Measurements from ENCODE around the gene ZKSCAN4.

Gene ZKSCAN4

GRCh38 chr6:28266563-28266961, 14.5 kb upstream of the ZKSCAN4 start:
- no peak overlapping the region for H3K27ac Mint-ChIP-seq
- intact Hi-C loops (cut with micrococcal nuclease), result loop anchor here (2.0 to 5.0 kb wide), 3 partner anchors 14 to 130 kb away; partner anchors contain the start of genes ZKSCAN4 and ZSCAN31
- H3K36me3 Mint-ChIP-seq (ENCODE audit: low read depth), result peaks cover 6% of the 10 kb centered on the region
- H3K4me3 Mint-ChIP-seq, result no peak overlapping the region
- H3K4me1 Mint-ChIP-seq (ENCODE audit: low read depth), result no peaks in the 10 kb centered on the region
- H3K9me3 Mint-ChIP-seq, result peaks cover under 1% of the 10 kb centered on the region
- H3K27me3 Mint-ChIP-seq, result no peaks in the 10 kb centered on the region

- H3K36me3 Mint-ChIP-seq (ENCODE audit: low read depth), result no peaks in the 10 kb centered on the region
- no peaks in the 10 kb centered on the region for H3K4me1 Mint-ChIP-seq (ENCODE audit: low read depth)
- H3K4me3 Mint-ChIP-seq, result no peak overlapping the region
- H3K27ac Mint-ChIP-seq, result no peak overlapping the region
- H3K9me3 Mint-ChIP-seq, result peaks cover 14% of the 10 kb centered on the region
- intact Hi-C loops (cut with micrococcal nuclease), result loop anchor here (5.0 kb wide), 1 partner anchor 72 kb away; the partner anchor contains the start of gene ZSCAN31
- H3K27me3 Mint-ChIP-seq, result peaks cover 5% of the 10 kb centered on the region
These were observed 12.8 kb upstream of the ZKSCAN4 start for GRCh38 chr6:28264834-28265401.

- intact Hi-C loops (cut with micrococcal nuclease), result no loop called here
- Mint-ChIP-seq H3K9me3 (peaks cover 24% of the 10 kb centered on the region), H3K27ac (no peak overlapping the region), H3K4me3 (no peak overlapping the region), H3K4me1 (ENCODE audit: low read depth) (peaks cover 2% of the 10 kb centered on the region), H3K27me3 (peaks cover 11% of the 10 kb centered on the region), H3K36me3 (ENCODE audit: low read depth) (peaks cover 8% of the 10 kb centered on the region)
These were observed 11.9 kb upstream of the ZKSCAN4 start for GRCh38 chr6:28263922-28264321.

- peaks cover 6% of the 10 kb centered on the region for H3K4me1 Mint-ChIP-seq (ENCODE audit: low read depth)
- H3K4me3 Mint-ChIP-seq, result peak within 1 kb of the TSS; percentile 59
- peak within 1 kb of the TSS; percentile 88 for H3K27ac Mint-ChIP-seq
- H3K9me3 Mint-ChIP-seq, result peaks cover 30% of the 10 kb centered on the region
- intact Hi-C loops (cut with micrococcal nuclease), result no loop called here
- peaks cover 11% of the 10 kb centered on the region for H3K27me3 Mint-ChIP-seq
- peaks cover 13% of the 10 kb centered on the region for H3K36me3 Mint-ChIP-seq (ENCODE audit: low read depth)
These were observed 7.1 kb upstream of the ZKSCAN4 start, which contains the start of gene NKAPL for GRCh38 chr6:28258877-28259777. Gene NKAPL, plus strand, starts transcription at chr6:28259297. Its CDS starts 75 bp downstream, at chr6:28259372.

GRCh38 chr6:28257042-28257441, 5.0 kb upstream of the ZKSCAN4 start:
- H3K27ac Mint-ChIP-seq, result no peak overlapping the region
- H3K9me3 Mint-ChIP-seq, result peaks cover 30% of the 10 kb centered on the region
- no peak overlapping the region for H3K4me3 Mint-ChIP-seq
- H3K36me3 Mint-ChIP-seq (ENCODE audit: low read depth), result peaks cover 21% of the 10 kb centered on the region
- peaks cover 11% of the 10 kb centered on the region for H3K27me3 Mint-ChIP-seq
- intact Hi-C loops (cut with micrococcal nuclease), result no loop called here
- H3K4me1 Mint-ChIP-seq (ENCODE audit: low read depth), result peaks cover 14% of the 10 kb centered on the region

- Mint-ChIP-seq H3K36me3 (ENCODE audit: low read depth) (peaks cover 34% of the 10 kb centered on the region), H3K4me1 (ENCODE audit: low read depth) (peaks cover 20% of the 10 kb centered on the region), H3K27me3 (no peaks in the 10 kb centered on the region), H3K9me3 (peaks cover 9% of the 10 kb centered on the region), H3K27ac (peak overlapping the region; percentile 90), H3K4me3 (no peak overlapping the region)
- intact Hi-C loops (cut with micrococcal nuclease), result loop anchor here (5.0 kb wide), 2 partner anchors 37 to 98 kb away; no protein-coding TSS in a partner anchor
These were observed 2.1 kb upstream of the ZKSCAN4 start for GRCh38 chr6:28254121-28254519.

GRCh38 chr6:28251661-28252008, 434 bp downstream of the ZKSCAN4 start:
- Mint-ChIP-seq H3K4me1 (ENCODE audit: low read depth) (peaks cover 14% of the 10 kb centered on the region), H3K27ac (peak overlapping the region; percentile 90), H3K4me3 (peak overlapping the region; percentile 97), H3K27me3 (no peaks in the 10 kb centered on the region), H3K36me3 (ENCODE audit: low read depth) (peaks cover 53% of the 10 kb centered on the region), H3K9me3 (no peaks in the 10 kb centered on the region)
- intact Hi-C loops (cut with micrococcal nuclease), result loop anchor here (2.0 to 5.0 kb wide), 4 partner anchors 15 to 115 kb away; partner anchors contain the start of gene ZSCAN26

GRCh38 chr6:28250747-28251146, 1.3 kb downstream of the ZKSCAN4 start:
- intact Hi-C loops (cut with micrococcal nuclease), result loop anchor here (5.0 kb wide), 2 partner anchors 33 to 102 kb away; no protein-coding TSS in a partner anchor
- H3K9me3 Mint-ChIP-seq, result no peaks in the 10 kb centered on the region
- no peak overlapping the region for H3K27ac Mint-ChIP-seq

GRCh38 chr6:28248916-28249315, 3.2 kb downstream of the ZKSCAN4 start:
- Mint-ChIP-seq H3K4me3 (no peak overlapping the region), H3K27me3 (no peaks in the 10 kb centered on the region), H3K36me3 (ENCODE audit: low read depth) (peaks cover 80% of the 10 kb centered on the region), H3K4me1 (ENCODE audit: low read depth) (peaks cover 14% of the 10 kb centered on the region), H3K27ac (no peak overlapping the region), H3K9me3 (no peaks in the 10 kb centered on the region)
- intact Hi-C loops (cut with micrococcal nuclease), result no loop called here

More at GRCh38 chr6:28250747-28251146, 1.3 kb downstream of the ZKSCAN4 start:
- peaks cover 62% of the 10 kb centered on the region for H3K36me3 Mint-ChIP-seq (ENCODE audit: low read depth)
- peaks cover 14% of the 10 kb centered on the region for H3K4me1 Mint-ChIP-seq (ENCODE audit: low read depth)
- H3K27me3 Mint-ChIP-seq, result no peaks in the 10 kb centered on the region
- peak overlapping the region; percentile 26 for H3K4me3 Mint-ChIP-seq

GRCh38 chr6:28245206-28245941, 6.7 kb downstream of the ZKSCAN4 start:
- no peaks in the 10 kb centered on the region for H3K9me3 Mint-ChIP-seq
- peak overlapping the region; percentile 20 for H3K27ac Mint-ChIP-seq
- no peak overlapping the region for H3K4me3 Mint-ChIP-seq
- H3K4me1 Mint-ChIP-seq (ENCODE audit: low read depth), result peaks cover 30% of the 10 kb centered on the region
- intact Hi-C loops (cut with micrococcal nuclease), result no loop called here
- no peaks in the 10 kb centered on the region for H3K27me3 Mint-ChIP-seq
- H3K36me3 Mint-ChIP-seq (ENCODE audit: low read depth), result peaks cover 69% of the 10 kb centered on the region

- Mint-ChIP-seq H3K9me3 (no peaks in the 10 kb centered on the region), H3K4me1 (ENCODE audit: low read depth) (peaks cover 36% of the 10 kb centered on the region), H3K36me3 (ENCODE audit: low read depth) (peaks cover 61% of the 10 kb centered on the region), H3K4me3 (no peak overlapping the region), H3K27me3 (no peaks in the 10 kb centered on the region), H3K27ac (peak overlapping the region; percentile 95)
- intact Hi-C loops (cut with micrococcal nuclease), result no loop called here
These were observed 8.1 kb downstream of the ZKSCAN4 start for GRCh38 chr6:28243946-28244345.

- intact Hi-C loops (cut with micrococcal nuclease), result no loop called here
- Mint-ChIP-seq H3K9me3 (no peaks in the 10 kb centered on the region), H3K27me3 (no peaks in the 10 kb centered on the region), H3K4me1 (ENCODE audit: low read depth) (peaks cover 56% of the 10 kb centered on the region), H3K27ac (peak overlapping the region; percentile 12), H3K4me3 (no peak overlapping the region), H3K36me3 (ENCODE audit: low read depth) (peaks cover 39% of the 10 kb centered on the region)
These were observed 11.6 kb downstream of the ZKSCAN4 start for GRCh38 chr6:28240471-28240870.

- H3K4me3 Mint-ChIP-seq, result no peak overlapping the region
- H3K27ac Mint-ChIP-seq, result peak overlapping the region; percentile 12
- H3K27me3 Mint-ChIP-seq, result no peaks in the 10 kb centered on the region
- peaks cover 64% of the 10 kb centered on the region for H3K4me1 Mint-ChIP-seq (ENCODE audit: low read depth)
- no peaks in the 10 kb centered on the region for H3K9me3 Mint-ChIP-seq
- peaks cover 38% of the 10 kb centered on the region for H3K36me3 Mint-ChIP-seq (ENCODE audit: low read depth)
- intact Hi-C loops (cut with micrococcal nuclease), result loop anchor here (10.0 kb wide), 1 partner anchor 335 kb away; no protein-coding TSS in a partner anchor
These were observed 12.4 kb downstream of the ZKSCAN4 start for GRCh38 chr6:28239636-28240035.

Data from dendritic cell treated with granulocyte-macrophage colony-stimulating factor and Interleukin-4, amounts not matched to agents 40 ng/mL and 50 ng/mL, for 4 days (primary cell).